ENCODE measurements around the gene MCM5.
A peak's percentile ranks its signal among the peaks of the same experiment; 100 is the strongest.

Gene MCM5

DNA sequence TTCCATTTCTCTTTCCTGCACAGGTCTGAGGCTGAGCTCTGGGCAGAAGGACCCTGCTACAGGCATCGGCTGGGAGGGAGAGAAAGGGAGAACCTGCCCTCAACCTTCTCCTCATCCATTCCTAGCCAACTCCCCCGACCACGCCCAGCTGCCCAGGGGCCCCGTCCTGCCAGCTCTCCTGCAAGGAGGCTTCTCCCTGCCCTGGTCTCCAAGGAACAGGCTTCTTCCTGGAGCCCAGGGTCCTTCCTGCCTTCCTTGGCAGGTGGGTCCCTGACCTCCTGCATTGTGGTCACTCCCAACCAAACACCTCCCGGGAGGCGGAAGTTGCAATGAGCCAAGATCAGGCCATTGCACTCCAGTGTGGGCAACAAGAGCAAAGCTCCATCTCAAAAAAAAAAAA, 31.6 kb upstream of the MCM5 start:
- H3K27ac Mint-ChIP-seq, result no peak overlapping the region
- peaks cover 8% of the 10 kb centered on the region for H3K4me1 Mint-ChIP-seq
- no peaks in the 10 kb centered on the region for H3K36me3 Mint-ChIP-seq (ENCODE audit: low read depth)
- H3K4me3 Mint-ChIP-seq, result no peak overlapping the region
- TF ChIP-seq CTCF (IDR thresholded peaks at IDR 0.05; ENCODE audit: unreplicated experiment in 3 of 3), result no peak
- H3K27me3 Mint-ChIP-seq (ENCODE audit: low read depth), result no peaks in the 10 kb centered on the region
- H3K9me3 Mint-ChIP-seq, result no peaks in the 10 kb centered on the region

GRCh38 chr22:35369996-35370395, 29.9 kb upstream of the MCM5 start:
- no peak overlapping the region for H3K27ac Mint-ChIP-seq
- no peaks in the 10 kb centered on the region for H3K36me3 Mint-ChIP-seq (ENCODE audit: low read depth)
- H3K4me3 Mint-ChIP-seq, result no peak overlapping the region
- no peaks in the 10 kb centered on the region for H3K27me3 Mint-ChIP-seq (ENCODE audit: low read depth)
- no peak for TF ChIP-seq CTCF (IDR thresholded peaks at IDR 0.05; ENCODE audit: unreplicated experiment in 3 of 3)
- H3K4me1 Mint-ChIP-seq, result peaks cover 16% of the 10 kb centered on the region
- H3K9me3 Mint-ChIP-seq, result no peaks in the 10 kb centered on the region

DNA sequence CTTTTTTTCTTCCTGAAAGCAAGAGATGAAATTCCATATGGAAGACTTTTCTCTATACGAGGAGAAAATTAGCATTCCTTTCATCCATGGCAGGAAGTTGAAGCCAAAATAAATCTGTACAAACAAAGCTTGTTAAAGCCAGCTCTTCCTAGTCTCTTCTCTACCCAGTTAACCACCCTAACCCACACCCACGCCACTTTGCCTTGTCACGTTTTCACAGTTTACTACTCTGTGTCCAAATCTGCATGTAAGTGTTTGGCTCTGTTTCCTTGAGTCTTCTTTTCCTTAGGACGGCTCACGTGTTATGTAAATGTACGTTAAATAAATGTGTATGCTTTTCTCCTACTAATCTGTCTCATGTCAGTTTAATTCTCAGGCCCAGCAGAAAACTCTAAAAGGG, 26.2 kb upstream of the MCM5 start:
- Mint-ChIP-seq H3K4me1 (peaks cover 44% of the 10 kb centered on the region), H3K9me3 (no peaks in the 10 kb centered on the region), H3K27ac (peak overlapping the region in 2 of 3 experiments; percentile 9 to 51), H3K4me3 (peak overlapping the region in 1 of 3 experiments; percentile 7), H3K27me3 (ENCODE audit: low read depth) (peaks cover 6% of the 10 kb centered on the region), H3K36me3 (ENCODE audit: low read depth) (no peaks in the 10 kb centered on the region)
- TF ChIP-seq CTCF (IDR thresholded peaks at IDR 0.05; ENCODE audit: unreplicated experiment in 3 of 3), result no peak

- no peak overlapping the region for H3K4me3 Mint-ChIP-seq
- no peak for TF ChIP-seq CTCF (IDR thresholded peaks at IDR 0.05; ENCODE audit: unreplicated experiment in 3 of 3)
- peaks cover 46% of the 10 kb centered on the region for H3K4me1 Mint-ChIP-seq
- peak overlapping the region in 2 of 3 experiments; percentile 49 to 77 for H3K27ac Mint-ChIP-seq
- peaks cover 9% of the 10 kb centered on the region for H3K27me3 Mint-ChIP-seq (ENCODE audit: low read depth)
- no peaks in the 10 kb centered on the region for H3K9me3 Mint-ChIP-seq
- no peaks in the 10 kb centered on the region for H3K36me3 Mint-ChIP-seq (ENCODE audit: low read depth)
These were observed 24.9 kb upstream of the MCM5 start for GRCh38 chr22:35375031-35375430.

DNA sequence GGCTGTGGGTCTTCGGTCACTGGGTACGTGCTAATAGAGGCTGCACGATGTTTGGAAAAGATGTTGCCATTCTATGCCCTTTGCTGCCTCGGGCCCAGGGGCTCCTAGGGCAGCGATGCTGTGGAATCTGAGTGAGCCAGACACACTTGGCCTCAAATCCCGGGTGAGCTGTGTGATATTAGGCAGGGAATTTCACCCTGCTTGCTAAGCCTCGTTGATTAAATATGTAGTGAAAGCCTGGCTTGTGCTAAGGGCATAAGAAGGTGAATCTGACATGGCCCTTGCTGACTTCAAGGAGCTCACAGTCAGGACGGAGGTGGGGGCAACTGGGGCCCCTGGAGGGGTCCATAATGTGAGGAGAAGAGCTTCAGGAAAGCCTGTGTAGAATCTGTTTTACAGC, 24.4 kb upstream of the MCM5 start:
- TF ChIP-seq CTCF (IDR thresholded peaks at IDR 0.05; ENCODE audit: unreplicated experiment in 3 of 3), result no peak
- no peaks in the 10 kb centered on the region for H3K36me3 Mint-ChIP-seq (ENCODE audit: low read depth)

DNA sequence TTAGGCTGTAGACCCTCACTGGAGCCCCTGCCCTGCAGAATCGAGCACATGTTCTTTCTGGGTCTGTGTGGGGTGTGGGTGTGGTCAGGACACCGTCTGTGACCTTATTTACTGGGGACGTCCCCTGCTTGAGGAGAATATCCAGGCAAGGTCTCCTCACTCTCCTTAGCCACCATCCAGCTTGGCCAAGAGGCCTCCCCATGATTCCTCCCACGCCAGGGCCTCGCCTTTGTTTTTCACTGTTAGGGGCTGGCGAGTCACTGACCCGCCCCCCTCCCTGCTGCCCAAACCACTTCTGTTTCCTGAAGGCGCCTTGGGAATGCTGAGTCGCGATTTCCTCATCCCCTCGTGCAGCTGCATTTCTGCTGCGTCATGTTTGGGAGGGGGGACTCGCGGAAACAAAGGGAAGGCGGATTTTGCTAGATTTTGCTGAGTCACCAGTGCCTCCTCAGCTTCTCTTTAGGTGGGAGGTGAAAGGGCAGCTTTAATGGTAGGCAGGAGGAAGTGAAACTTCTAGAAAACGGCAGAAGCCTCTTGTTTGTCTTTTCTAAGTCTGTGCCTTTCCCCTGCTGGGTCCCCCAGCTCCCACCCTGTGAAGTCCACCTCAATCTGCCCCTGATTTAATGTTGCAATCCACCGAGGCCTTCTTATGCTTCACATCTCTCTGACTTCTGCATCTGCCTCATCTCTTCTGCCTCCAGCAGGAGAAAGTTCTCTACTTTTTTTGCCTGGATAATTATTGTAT, 23.0 kb upstream of the MCM5 start:
- Mint-ChIP-seq H3K4me1 (peaks cover 52% of the 10 kb centered on the region), H3K36me3 (ENCODE audit: low read depth) (no peaks in the 10 kb centered on the region), H3K27ac (peak overlapping the region; percentile 91 to 95 (median 92)), H3K27me3 (ENCODE audit: low read depth) (peaks cover 16% of the 10 kb centered on the region), H3K9me3 (no peaks in the 10 kb centered on the region), H3K4me3 (peak overlapping the region; percentile 18 to 60 (median 45))
- TF ChIP-seq CTCF (IDR thresholded peaks at IDR 0.05; ENCODE audit: unreplicated experiment in 3 of 3), result no peak

More for the DNA sequence above, 24.4 kb upstream of the MCM5 start:
- Mint-ChIP-seq H3K4me1 (peaks cover 50% of the 10 kb centered on the region), H3K4me3 (peak overlapping the region in 1 of 3 experiments; percentile 19), H3K27me3 (ENCODE audit: low read depth) (peaks cover 14% of the 10 kb centered on the region), H3K27ac (peak overlapping the region in 2 of 3 experiments; percentile 71 to 77), H3K9me3 (no peaks in the 10 kb centered on the region)

Measured in nephron (organoid).